Suppressor macrophage treated with lipopolysaccharide for 1 hour (primary cell): Measurements from ENCODE around the gene CDC42EP3.

ENCODE experiments used
- DNase-seq, 3 donors: peaks; one replicate each; pipeline ENCODE4 v3.0.0-alpha.2; 2020 to 2022

The CDC42EP3 gene

DNA sequence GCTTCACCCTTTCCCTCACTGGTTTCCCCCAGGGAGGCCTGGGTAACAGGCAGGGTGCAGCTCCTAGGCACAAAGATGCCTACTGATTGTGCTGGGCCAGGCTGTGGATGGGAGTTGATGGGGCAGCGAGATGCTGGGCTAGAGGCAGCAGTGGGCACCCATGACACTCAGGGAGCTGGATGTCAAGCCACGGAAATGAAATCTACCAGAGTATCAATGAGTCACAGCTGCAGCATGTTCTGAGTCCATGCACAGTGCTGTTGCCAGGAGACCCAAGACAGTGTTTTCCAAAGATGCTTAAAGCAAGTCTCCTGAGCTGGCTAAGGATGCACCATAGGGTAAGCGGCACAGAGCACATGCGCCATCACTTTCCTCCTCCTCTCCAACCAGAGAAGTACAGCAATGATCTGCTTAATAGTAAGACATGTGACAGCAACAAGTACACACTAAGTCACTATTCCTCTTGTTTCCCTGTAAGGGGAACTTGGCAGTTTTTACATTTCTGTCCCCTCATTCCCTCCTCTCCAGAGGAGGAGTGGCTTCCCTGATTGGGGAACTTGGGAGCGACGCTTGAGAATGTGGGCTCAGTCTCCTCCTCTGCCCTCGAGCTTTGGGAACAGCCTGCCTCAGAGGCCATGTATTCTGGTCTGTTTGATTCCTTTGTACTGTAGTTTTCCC lies 57.2 kb downstream of the CDC42EP3 start:
- peak; percentile 50 to 60 (median 59) for DNase-seq

DNA sequence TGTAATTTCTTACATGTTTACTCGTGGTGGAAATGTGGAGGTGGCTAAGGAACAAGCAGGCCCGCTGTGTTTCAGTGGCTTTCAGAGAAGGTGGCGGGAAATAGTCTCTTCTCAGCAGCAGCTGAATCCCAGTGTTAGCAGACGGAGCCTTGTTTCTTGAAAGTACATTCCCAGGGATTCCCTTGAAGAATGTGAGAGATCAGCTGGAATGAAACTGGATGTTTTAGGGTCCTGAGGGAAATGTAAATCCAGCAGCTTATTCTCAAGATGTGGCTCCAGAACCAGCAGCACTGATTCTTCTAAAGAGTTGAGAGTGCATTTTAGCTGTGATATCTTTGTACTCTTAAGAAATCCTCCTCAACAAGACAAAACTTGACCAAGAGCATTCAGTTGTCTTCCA lies 59.1 kb downstream of the CDC42EP3 start:
- no peak for DNase-seq

DNA sequence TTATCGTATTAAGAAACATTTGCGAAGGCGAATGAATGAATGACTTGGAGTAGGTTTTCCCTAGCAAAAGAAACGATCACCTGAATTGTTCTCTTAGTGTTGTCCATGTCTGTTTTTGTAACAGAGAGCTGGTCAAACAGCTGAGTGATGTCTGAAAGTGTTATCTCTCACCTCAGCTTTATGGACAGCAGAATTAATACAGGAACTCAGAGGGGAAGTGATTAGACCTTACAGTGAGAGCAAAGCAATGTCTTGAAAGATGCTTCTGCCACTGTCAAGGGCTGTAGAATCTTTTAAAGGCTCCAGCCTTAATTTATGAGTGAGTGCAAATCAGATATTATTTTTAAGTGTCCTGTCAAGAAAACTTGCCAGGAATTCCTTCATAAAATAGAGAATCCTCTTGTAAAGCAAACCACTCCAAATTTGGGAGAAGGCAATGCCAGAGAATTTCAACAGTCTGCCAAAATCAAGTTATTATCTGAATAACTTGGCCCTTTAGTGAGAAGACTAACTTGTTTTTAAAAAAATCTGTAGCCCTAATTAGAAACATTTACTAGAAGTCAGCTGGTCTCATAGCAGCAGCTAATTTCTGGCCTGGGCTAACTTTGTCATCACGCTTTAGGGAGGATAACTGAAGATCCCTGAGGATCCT lies 60.7 kb downstream of the CDC42EP3 start:
- DNase-seq = no peak

GRCh38 chr2:37609782-37610181 lies 61.7 kb downstream of the CDC42EP3 start:
- DNase-seq = no peak

- DNase-seq = no peak
Observed at GRCh38 chr2:37604716-37605115, 66.7 kb downstream of the CDC42EP3 start.

DNA sequence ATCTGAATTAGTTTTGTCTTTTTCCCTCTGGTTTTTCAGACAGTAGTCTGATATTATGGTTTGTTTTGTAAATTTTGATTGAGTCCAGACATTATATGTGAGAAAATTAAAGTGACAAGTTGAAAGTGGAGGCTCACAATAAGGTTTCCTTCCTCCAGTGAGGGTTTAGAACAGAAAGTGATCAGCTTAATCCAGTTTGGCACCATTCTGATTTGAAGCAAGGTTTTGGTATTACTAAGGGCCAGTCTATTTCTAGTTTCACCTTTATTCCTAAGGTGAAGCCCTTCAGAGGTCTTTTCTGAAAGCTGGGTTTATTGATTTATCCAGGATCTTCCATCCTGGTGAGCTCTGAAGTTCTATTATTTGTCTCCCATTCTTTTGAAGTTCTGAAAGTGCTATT lies 68.7 kb downstream of the CDC42EP3 start:
- DNase-seq = no peak

DNA sequence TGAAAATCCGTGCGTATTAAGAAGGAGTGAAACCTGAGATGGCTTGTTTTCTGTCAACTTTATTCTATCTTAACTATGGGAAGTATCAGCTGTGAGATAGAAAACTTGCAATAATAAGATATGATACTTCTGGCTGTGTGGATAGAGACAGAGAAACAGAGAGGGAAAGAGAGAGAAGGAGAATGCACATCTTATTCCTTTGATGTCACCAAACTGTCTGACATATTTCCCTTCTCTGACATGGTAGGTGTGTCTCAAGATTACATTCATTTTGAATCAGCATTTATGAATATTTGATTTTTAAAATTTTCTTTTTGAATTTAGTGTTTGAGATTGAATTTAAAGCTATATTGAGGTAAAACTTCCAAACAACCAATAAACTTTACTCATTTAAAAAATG lies 69.4 kb downstream of the CDC42EP3 start:
- DNase-seq = no peak

GRCh38 chr2:37601569-37601968 lies 69.9 kb downstream of the CDC42EP3 start:
- no peak for DNase-seq

GRCh38 chr2:37600735-37601134 lies 70.7 kb downstream of the CDC42EP3 start:
- peak; percentile 73 to 90 (median 83) for DNase-seq

- DNase-seq = no peak
Observed at GRCh38 chr2:37599688-37600525, 71.5 kb downstream of the CDC42EP3 start.

DNA sequence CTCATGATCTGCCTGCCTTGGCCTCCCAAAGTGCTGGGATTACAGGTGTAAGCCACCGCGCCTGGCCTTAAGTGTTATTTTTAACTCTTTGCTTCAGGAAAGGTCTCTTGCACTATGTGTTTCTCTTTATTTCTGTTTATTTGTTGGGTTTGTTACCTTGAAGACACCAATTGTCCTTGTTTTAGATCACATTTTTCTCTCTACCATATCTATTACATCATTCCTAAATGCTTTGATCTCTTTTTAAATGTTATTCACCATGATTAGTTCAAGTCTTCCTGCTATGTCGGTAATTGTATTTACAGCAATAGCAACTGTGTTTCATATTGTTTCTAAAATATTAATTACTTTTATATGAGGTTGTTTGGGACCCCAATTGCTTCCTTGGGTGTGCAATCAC lies 77.7 kb downstream of the CDC42EP3 start:
- DNase-seq = no peak

- DNase-seq = no peak
Observed at GRCh38 chr2:37593024-37593423, 78.4 kb downstream of the CDC42EP3 start.
